ENCODE results near the gene STAT5B.
"Not testable (repeated sequence)": the region's sequence is repeated elsewhere in the genome, so short reads cannot be mapped to it uniquely, and the experiment has no call there.

STAT5B gene

GRCh38 chr17:42306385-42306667 is 30.1 kb upstream of the STAT5B start:
- no peak for DNase-seq (ENCODE audit: low read depth, low spot score)

GRCh38 chr17:42305543-42306384 is 29.6 kb upstream of the STAT5B start:
- DNase-seq (ENCODE audit: low read depth, low spot score): no peak

GRCh38 chr17:42305031-42305330 is 28.8 kb upstream of the STAT5B start:
- DNase-seq (ENCODE audit: low read depth, low spot score): not testable (repeated sequence)

- no peak for DNase-seq (ENCODE audit: low read depth, low spot score)
Observed at GRCh38 chr17:42304187-42305030, 28.2 kb upstream of the STAT5B start.

- DNase-seq (ENCODE audit: low read depth, low spot score): no peak
Observed at GRCh38 chr17:42303694-42304093, 27.5 kb upstream of the STAT5B start.

GRCh38 chr17:42301022-42301421 is 24.8 kb upstream of the STAT5B start:
- DNase-seq (ENCODE audit: low read depth, low spot score): no peak

GRCh38 chr17:42299913-42300312 is 23.7 kb upstream of the STAT5B start:
- not testable (repeated sequence) for DNase-seq (ENCODE audit: low read depth, low spot score)

- DNase-seq (ENCODE audit: low read depth, low spot score): not testable (repeated sequence)
Observed at GRCh38 chr17:42299361-42299760, 23.2 kb upstream of the STAT5B start.

GRCh38 chr17:42297775-42298174 is 21.6 kb upstream of the STAT5B start:
- not testable (repeated sequence) for DNase-seq (ENCODE audit: low read depth, low spot score)

- DNase-seq (ENCODE audit: low read depth, low spot score): no peak
Observed at GRCh38 chr17:42296012-42296411, 19.8 kb upstream of the STAT5B start.

GRCh38 chr17:42294469-42295398 is 18.5 kb upstream of the STAT5B start:
- no peak for DNase-seq (ENCODE audit: low read depth, low spot score)

- DNase-seq (ENCODE audit: low read depth, low spot score): no peak
Observed at GRCh38 chr17:42291129-42291528, 14.9 kb upstream of the STAT5B start.

GRCh38 chr17:42290577-42290976 is 14.4 kb upstream of the STAT5B start:
- no peak for DNase-seq (ENCODE audit: low read depth, low spot score)

GRCh38 chr17:42289611-42290181 is 13.5 kb upstream of the STAT5B start:
- no peak for DNase-seq (ENCODE audit: low read depth, low spot score)

- DNase-seq (ENCODE audit: low read depth, low spot score): no peak
Observed at GRCh38 chr17:42288803-42289610, 12.8 kb upstream of the STAT5B start.

GRCh38 chr17:42287977-42288802 is 12.0 kb upstream of the STAT5B start, which contains the start of gene STAT5A:
TSS of gene STAT5A (plus strand) at chr17:42288498. CDS start at chr17:42289412, 914 bp downstream.
- DNase-seq (ENCODE audit: low read depth, low spot score): no peak

GRCh38 chr17:42287305-42287976 is 11.2 kb upstream of the STAT5B start:
- no peak for DNase-seq (ENCODE audit: low read depth, low spot score)

- DNase-seq (ENCODE audit: low read depth, low spot score): no peak
Observed at GRCh38 chr17:42286411-42287221, 10.4 kb upstream of the STAT5B start.
